Right lobe of liver (tissue), 4 donors: Measurements from ENCODE around the gene MTA2.

Source experiments
- CTCF ChIP-seq, 4 donors: fragments of 200-600 bp in 3 of 4; fragments of 450-650 bp in 1 of 4; IDR thresholded peaks; one replicate each; pipeline versions ENCODE4 v1.5.1 to v1.8.0; 2016 to 2022; ENCODE audit warnings: antibody characterized with exemption in 4 of 4, mild to moderate bottlenecking in 2 of 4
- POLR2A ChIP-seq: fragments of 450-650 bp; IDR thresholded peaks from one replicate; pipeline ENCODE4 v1.6.1; 2017; ENCODE audit warnings: antibody characterized with exemption, mild to moderate bottlenecking
- donor health status: DM: no; HTN: no; CAD: no.
- donor health status: DM: no; HTN: no; CAD: no.
- donor health status: DM: no; HTN: yes; CAD: no.

DNA sequence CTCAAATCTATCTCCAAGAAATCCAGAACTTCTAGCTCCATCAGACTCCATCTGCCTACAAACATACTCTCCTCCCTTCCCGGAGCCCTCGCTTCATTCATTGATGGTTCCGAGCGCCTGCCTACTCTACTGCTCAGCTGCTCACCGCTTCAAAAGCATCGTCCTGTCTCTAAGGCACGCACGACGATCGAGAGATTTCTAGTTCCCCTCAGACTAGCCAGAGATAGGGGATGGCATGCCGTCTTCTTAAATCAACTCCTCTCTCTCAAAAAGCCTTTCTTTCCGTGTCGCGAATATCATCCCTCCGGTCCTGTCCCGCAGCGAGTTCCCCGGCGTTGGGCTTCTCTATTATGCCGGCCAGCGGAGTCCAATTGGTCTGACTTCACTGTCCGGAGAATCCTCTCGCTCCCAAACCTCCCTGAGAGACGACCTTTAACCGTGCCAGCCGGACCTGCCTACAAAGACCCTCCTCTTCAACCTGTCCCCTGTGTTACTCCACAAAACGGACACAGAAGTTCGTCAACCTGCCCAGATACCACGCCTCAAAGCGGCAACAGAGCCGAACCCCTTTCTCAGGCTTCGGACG, 28.6 kb downstream of the MTA2 start:
- TF ChIP-seq POLR2A (no peak), CTCF (IDR thresholded peaks at IDR 0.05) (no peak)
